ENCODE data around the gene AFAP1L2.

AFAP1L2 gene

GRCh38 chr10:114295393-114295792, 108.9 kb downstream of the AFAP1L2 start:
- Mint-ChIP-seq H3K4me1 (no peaks in the 10 kb centered on the region), H3K4me3 (no peak overlapping the region), H3K36me3 (peaks cover 54% of the 10 kb centered on the region), H3K27me3 (no peaks in the 10 kb centered on the region), H3K9me3 (peaks cover 16% of the 10 kb centered on the region), H3K27ac (no peak overlapping the region)
- no peak for ATAC-seq

- Mint-ChIP-seq H3K36me3 (peaks cover 45% of the 10 kb centered on the region), H3K9me3 (peaks cover 16% of the 10 kb centered on the region)
- no peak for ATAC-seq
These were observed 109.8 kb downstream of the AFAP1L2 start for GRCh38 chr10:114294549-114294948.

GRCh38 chr10:114293075-114293474, 111.2 kb downstream of the AFAP1L2 start:
- Mint-ChIP-seq H3K36me3 (peaks cover 38% of the 10 kb centered on the region), H3K9me3 (peaks cover 16% of the 10 kb centered on the region), H3K27ac (no peak overlapping the region), H3K27me3 (no peaks in the 10 kb centered on the region), H3K4me1 (no peaks in the 10 kb centered on the region), H3K4me3 (no peak overlapping the region)
- ATAC-seq: no peak

More at GRCh38 chr10:114294549-114294948, 109.8 kb downstream of the AFAP1L2 start:
- Mint-ChIP-seq H3K27me3 (no peaks in the 10 kb centered on the region), H3K4me3 (no peak overlapping the region), H3K27ac (no peak overlapping the region), H3K4me1 (no peaks in the 10 kb centered on the region)

GRCh38 chr10:114291516-114291915, 112.8 kb downstream of the AFAP1L2 start:
- Mint-ChIP-seq H3K36me3 (peaks cover 22% of the 10 kb centered on the region), H3K4me1 (no peaks in the 10 kb centered on the region), H3K27me3 (no peaks in the 10 kb centered on the region), H3K27ac (no peak overlapping the region), H3K9me3 (peaks cover 16% of the 10 kb centered on the region), H3K4me3 (no peak overlapping the region)
- no peak for ATAC-seq

GRCh38 chr10:114291076-114291475, 113.2 kb downstream of the AFAP1L2 start:
- ATAC-seq: peak; percentile 6
- Mint-ChIP-seq H3K36me3 (peaks cover 18% of the 10 kb centered on the region), H3K4me1 (no peaks in the 10 kb centered on the region), H3K27ac (no peak overlapping the region), H3K9me3 (peaks cover 14% of the 10 kb centered on the region), H3K27me3 (no peaks in the 10 kb centered on the region), H3K4me3 (no peak overlapping the region)

GRCh38 chr10:114290038-114290437, 114.3 kb downstream of the AFAP1L2 start:
- H3K27ac Mint-ChIP-seq: no peak overlapping the region
- H3K4me3 Mint-ChIP-seq: no peak overlapping the region
- H3K9me3 Mint-ChIP-seq: peaks cover 6% of the 10 kb centered on the region
- no peaks in the 10 kb centered on the region for H3K4me1 Mint-ChIP-seq
- H3K27me3 Mint-ChIP-seq: no peaks in the 10 kb centered on the region
- ATAC-seq: no peak
- peaks cover 8% of the 10 kb centered on the region for H3K36me3 Mint-ChIP-seq

- Mint-ChIP-seq H3K27me3 (no peaks in the 10 kb centered on the region), H3K4me1 (no peaks in the 10 kb centered on the region), H3K4me3 (no peak overlapping the region), H3K9me3 (no peaks in the 10 kb centered on the region), H3K27ac (no peak overlapping the region), H3K36me3 (no peaks in the 10 kb centered on the region)
- ATAC-seq: no peak
These were observed 115.2 kb downstream of the AFAP1L2 start for GRCh38 chr10:114289096-114289436.

- Mint-ChIP-seq H3K4me1 (no peaks in the 10 kb centered on the region), H3K27me3 (no peaks in the 10 kb centered on the region), H3K9me3 (no peaks in the 10 kb centered on the region), H3K27ac (no peak overlapping the region), H3K36me3 (no peaks in the 10 kb centered on the region), H3K4me3 (no peak overlapping the region)
- ATAC-seq: no peak
These were observed 115.7 kb downstream of the AFAP1L2 start for GRCh38 chr10:114288424-114289095.

GRCh38 chr10:114286921-114287320, 117.4 kb downstream of the AFAP1L2 start:
- Mint-ChIP-seq H3K4me3 (no peak overlapping the region), H3K27ac (no peak overlapping the region), H3K27me3 (no peaks in the 10 kb centered on the region)

GRCh38 chr10:114285961-114286441, 118.3 kb downstream of the AFAP1L2 start:
- Mint-ChIP-seq H3K27me3 (no peaks in the 10 kb centered on the region), H3K36me3 (no peaks in the 10 kb centered on the region), H3K9me3 (no peaks in the 10 kb centered on the region), H3K27ac (no peak overlapping the region), H3K4me3 (no peak overlapping the region), H3K4me1 (no peaks in the 10 kb centered on the region)
- ATAC-seq: no peak

More at GRCh38 chr10:114286921-114287320, 117.4 kb downstream of the AFAP1L2 start:
- no peak for ATAC-seq
- no peaks in the 10 kb centered on the region for H3K4me1 Mint-ChIP-seq
- no peaks in the 10 kb centered on the region for H3K9me3 Mint-ChIP-seq
- no peaks in the 10 kb centered on the region for H3K36me3 Mint-ChIP-seq

- H3K4me3 Mint-ChIP-seq: no peak overlapping the region
- no peaks in the 10 kb centered on the region for H3K4me1 Mint-ChIP-seq
- no peaks in the 10 kb centered on the region for H3K9me3 Mint-ChIP-seq
- H3K27me3 Mint-ChIP-seq: peaks cover 4% of the 10 kb centered on the region
- no peak overlapping the region for H3K27ac Mint-ChIP-seq
- no peak for ATAC-seq
- H3K36me3 Mint-ChIP-seq: no peaks in the 10 kb centered on the region
These were observed 119.8 kb downstream of the AFAP1L2 start for GRCh38 chr10:114284346-114285071.

GRCh38 chr10:114283535-114284234, 120.6 kb downstream of the AFAP1L2 start:
- Mint-ChIP-seq H3K9me3 (no peaks in the 10 kb centered on the region), H3K4me3 (no peak overlapping the region), H3K36me3 (no peaks in the 10 kb centered on the region), H3K27me3 (peaks cover 12% of the 10 kb centered on the region), H3K4me1 (no peaks in the 10 kb centered on the region), H3K27ac (no peak overlapping the region)
- no peak for ATAC-seq

GRCh38 chr10:114283091-114283490, 121.2 kb downstream of the AFAP1L2 start:
- ATAC-seq: no peak
- no peaks in the 10 kb centered on the region for H3K4me1 Mint-ChIP-seq
- H3K27me3 Mint-ChIP-seq: peaks cover 18% of the 10 kb centered on the region
- H3K36me3 Mint-ChIP-seq: no peaks in the 10 kb centered on the region
- no peaks in the 10 kb centered on the region for H3K9me3 Mint-ChIP-seq
- H3K4me3 Mint-ChIP-seq: no peak overlapping the region
- no peak overlapping the region for H3K27ac Mint-ChIP-seq

GRCh38 chr10:114282526-114282925, 121.8 kb downstream of the AFAP1L2 start:
- no peak for ATAC-seq
- Mint-ChIP-seq H3K27me3 (peaks cover 24% of the 10 kb centered on the region), H3K36me3 (no peaks in the 10 kb centered on the region), H3K4me3 (no peak overlapping the region), H3K4me1 (no peaks in the 10 kb centered on the region), H3K27ac (no peak overlapping the region), H3K9me3 (no peaks in the 10 kb centered on the region)

- Mint-ChIP-seq H3K4me3 (no peak overlapping the region), H3K27me3 (peaks cover 28% of the 10 kb centered on the region), H3K9me3 (no peaks in the 10 kb centered on the region), H3K27ac (no peak overlapping the region), H3K36me3 (no peaks in the 10 kb centered on the region), H3K4me1 (no peaks in the 10 kb centered on the region)
- no peak for ATAC-seq
These were observed 122.8 kb downstream of the AFAP1L2 start for GRCh38 chr10:114281461-114281860.

Data from stimulated activated memory B cell treated with anti-CD40 and anti-IgM and Interleukin-4, amounts not matched to agents 10 μg/mL and 1 μg/mL and 100 μg/mL, for 72 hours (primary cell).